HG03135 (cell line): ENCODE measurements around the gene MORN3.

ENCODE experiments used
- ATAC-seq: cut with Tn5 transposase; IDR thresholded peaks from one replicate; pipeline ENCODE4 v1.9.1; 2021; ENCODE audit warnings: mild to moderate bottlenecking, moderate library complexity; ENCODE audit not compliant: unreplicated experiment

The MORN3 gene

DNA sequence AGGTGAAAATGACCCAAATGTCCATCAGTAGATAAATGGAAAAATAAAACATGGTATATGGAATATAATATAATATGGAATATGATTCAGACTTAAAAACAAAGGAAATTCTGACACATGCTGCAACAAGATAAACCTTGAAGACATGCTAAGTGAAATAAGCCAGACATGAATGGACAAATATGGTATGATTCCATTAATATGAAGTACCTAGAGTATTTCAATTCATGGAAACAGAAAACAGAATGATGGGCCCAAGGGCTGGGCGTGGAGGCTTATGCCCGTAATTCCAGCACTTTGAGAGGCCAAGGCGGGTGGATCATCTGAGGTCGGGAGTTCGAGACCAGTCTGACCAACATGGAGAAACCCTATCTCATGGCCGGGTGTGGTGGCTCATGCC lies 65.9 kb downstream of the MORN3 start:
- ATAC-seq = no peak

DNA sequence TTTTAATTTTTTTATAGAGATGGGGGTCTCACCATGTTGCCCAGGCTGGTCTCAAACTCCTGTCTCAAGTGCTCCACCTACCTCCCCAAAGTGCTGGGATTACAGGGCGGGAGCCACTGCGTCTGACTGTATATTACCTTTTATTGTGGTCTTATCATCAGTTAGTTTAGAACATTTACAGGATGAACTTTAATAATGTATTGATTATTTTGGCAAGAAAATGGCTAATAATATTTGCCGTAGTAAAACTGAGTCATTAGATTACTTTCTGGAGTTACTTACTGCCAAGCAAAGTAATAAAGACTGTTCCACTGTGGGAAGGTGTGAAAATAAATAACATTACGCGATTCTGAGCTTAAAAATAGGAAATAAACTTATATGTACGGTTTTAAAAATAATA lies 66.7 kb downstream of the MORN3 start:
- no peak for ATAC-seq

DNA sequence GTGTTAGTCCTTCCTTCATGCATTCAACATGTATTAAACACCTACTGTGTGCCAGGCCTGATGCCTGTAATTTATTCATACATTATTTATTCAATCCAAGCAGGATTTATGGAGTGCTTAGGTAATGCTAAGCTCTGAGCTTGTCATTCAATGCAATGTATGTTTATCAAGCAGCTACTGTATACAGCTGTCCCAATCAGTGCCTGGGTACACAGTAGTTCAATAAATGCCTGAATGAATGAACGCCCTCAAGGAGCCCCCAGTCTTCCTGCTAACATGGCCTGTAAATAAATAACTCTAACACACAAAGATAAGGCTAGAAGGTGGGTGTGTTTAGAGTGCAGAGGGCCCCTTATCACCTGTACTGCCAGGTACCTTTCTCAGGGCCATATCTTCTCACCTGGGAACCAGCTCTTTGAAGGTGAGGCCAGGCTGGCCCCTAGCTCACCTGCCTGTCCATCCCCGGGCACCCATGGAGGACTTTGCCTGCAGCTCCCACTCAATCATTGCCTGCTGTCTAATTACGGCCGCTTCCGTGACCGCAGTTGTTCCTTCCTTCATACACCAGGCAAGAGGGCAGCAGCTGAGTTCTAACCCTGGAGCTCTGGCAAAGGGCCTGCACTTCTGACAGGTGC lies 68.6 kb downstream of the MORN3 start:
- no peak for ATAC-seq
